Embryonic facial prominence (tissue), 1 donor: ENCODE data around the gene CNOT3.
"Not testable (repeated sequence)": the region's sequence is repeated elsewhere in the genome, so short reads cannot be mapped to it uniquely, and the experiment has no call there.

Experiments
- DNase-seq: peaks from one replicate; pipeline ENCODE4 v3.0.0-alpha.2; 2016; ENCODE audit errors: extremely low spot score

CNOT3 gene

GRCh38 chr19:54137699-54138488 is at the start of gene CNOT3:
Gene CNOT3 (plus strand): TSS chr19:54137762. CDS start chr19:54142979, 5,217 bp downstream.
- no peak for DNase-seq

DNA sequence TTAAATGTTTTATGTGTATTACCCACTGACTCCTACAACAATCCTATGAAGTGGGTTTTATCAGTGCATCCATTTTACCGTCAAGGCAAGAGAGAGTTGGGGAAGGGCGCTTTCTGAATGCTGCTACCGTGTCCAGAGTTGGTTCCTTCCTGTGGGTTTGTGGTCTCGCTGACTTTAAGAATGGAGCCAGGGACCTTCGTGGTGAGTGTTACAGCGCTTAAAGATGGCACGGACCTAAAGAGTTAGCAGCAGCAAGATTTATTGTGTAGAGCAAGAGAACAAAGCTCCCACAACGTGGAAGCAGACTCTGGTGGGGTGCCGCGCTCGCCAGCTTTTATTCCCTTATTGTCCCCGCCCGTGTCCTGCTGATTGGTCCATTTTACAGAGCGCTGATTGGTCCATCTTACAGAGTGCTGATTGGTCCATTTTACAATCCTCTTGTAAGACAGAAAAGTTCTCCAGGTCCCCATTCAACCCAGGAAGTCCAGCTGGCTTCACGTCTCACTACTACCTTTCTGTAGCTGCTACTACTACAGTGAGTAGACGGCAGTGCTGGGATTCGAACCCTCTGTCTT is 43.0 kb upstream of the CNOT3 start:
- no peak for DNase-seq

GRCh38 chr19:54095136-54095858 is 42.3 kb upstream of the CNOT3 start:
- no peak for DNase-seq

- DNase-seq, result not testable (repeated sequence)
Observed at GRCh38 chr19:54095859-54096616, 41.5 kb upstream of the CNOT3 start.

DNA sequence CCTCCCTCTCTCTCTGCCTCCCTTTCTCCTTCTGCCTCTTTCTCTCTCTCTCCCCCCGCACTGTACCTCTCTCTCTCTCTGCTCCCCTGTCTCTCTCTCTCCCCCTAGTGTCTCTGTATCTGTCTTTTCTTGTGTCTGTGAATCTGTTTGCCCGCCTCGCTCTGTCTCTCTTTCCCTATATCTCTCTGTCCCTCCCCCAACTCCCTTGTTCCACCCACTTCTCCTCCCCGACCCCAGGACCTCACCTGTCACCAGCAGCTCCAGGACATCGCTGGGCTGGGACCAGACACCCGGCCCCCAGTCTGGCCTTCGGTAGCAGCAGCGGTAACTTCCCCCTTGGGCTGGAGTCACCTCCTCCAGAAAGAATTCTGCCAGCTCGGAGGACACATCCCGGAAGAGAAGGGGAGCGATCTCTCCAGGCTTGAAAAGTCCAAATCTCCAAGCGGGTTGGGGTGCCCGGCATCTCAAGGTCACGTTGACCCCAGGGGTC is 40.9 kb upstream of the CNOT3 start:
- DNase-seq, result no peak

GRCh38 chr19:54099190-54099902 is 38.2 kb upstream of the CNOT3 start:
- no peak for DNase-seq

- not testable (repeated sequence) for DNase-seq
Observed at GRCh38 chr19:54099903-54100255, 37.7 kb upstream of the CNOT3 start.

DNA sequence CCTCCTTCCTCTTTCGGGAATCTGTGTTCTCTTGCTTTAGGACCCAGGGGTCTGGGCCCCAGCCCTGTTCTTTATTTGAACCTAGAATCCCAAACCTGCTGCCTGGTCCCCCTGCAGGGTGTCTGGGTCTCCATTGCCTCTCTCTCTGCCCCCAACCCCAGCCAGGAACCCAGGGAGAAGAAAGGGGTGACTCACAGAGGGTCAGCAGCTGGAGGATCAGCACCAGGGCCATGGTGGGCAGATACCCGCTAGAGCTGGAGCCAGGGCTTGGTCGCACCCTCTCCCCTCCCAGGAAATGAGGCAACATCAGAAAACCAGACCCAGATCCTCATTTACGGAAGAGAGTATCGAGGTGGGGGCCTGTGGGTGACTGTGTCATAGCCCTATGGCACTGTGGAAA is 37.0 kb upstream of the CNOT3 start, which contains the start of gene OSCAR:
OSCAR (minus strand) TSS at position 243 of the 400 bp plus-strand sequence; CDS start at position 232, 11 bp downstream.
- no peak for DNase-seq

- peak; percentile 94 for DNase-seq
Observed at GRCh38 chr19:54102421-54103169, 35.0 kb upstream of the CNOT3 start, which contains the start of gene NDUFA3. Gene NDUFA3 (plus strand): TSS chr19:54102855. CDS start chr19:54102879, 24 bp downstream.

GRCh38 chr19:54104998-54105715 is 32.4 kb upstream of the CNOT3 start:
- no peak for DNase-seq

- no peak for DNase-seq
Observed at GRCh38 chr19:54105796-54106195, 31.8 kb upstream of the CNOT3 start.

GRCh38 chr19:54106716-54107115 is 30.8 kb upstream of the CNOT3 start:
- DNase-seq, result no peak

DNA sequence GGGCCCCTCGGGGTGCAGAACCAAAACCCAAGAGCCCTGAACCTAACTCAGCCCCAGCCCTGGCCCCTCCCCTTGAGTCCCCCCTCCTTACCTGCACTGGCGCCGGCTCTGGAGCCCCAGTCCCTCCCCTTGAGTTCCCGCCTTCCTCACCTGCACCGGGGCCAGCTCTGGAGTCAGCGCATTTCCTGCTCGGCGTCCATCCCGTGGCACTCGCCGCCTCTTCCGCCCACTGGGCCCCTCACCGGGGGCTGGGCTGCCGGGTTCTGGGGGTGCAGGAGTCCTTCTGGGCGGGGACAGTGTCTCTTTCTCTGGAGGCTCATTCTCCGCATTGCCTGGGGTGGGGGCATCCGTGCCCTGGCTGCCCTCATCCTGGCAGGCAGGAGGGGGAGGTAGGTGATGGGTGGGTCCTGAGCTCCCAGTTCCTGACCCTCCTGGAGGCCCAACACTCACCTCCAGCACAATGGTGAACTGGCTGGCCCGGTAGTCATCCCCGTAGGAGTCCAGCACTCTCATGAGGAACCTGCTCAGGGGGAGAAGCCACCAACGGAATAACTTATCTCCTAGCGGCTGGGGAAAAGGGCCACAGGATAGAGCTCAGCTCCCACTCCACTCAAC is 29.6 kb upstream of the CNOT3 start:
- DNase-seq, result no peak

GRCh38 chr19:54108496-54108895 is 29.1 kb upstream of the CNOT3 start:
- no peak for DNase-seq

DNA sequence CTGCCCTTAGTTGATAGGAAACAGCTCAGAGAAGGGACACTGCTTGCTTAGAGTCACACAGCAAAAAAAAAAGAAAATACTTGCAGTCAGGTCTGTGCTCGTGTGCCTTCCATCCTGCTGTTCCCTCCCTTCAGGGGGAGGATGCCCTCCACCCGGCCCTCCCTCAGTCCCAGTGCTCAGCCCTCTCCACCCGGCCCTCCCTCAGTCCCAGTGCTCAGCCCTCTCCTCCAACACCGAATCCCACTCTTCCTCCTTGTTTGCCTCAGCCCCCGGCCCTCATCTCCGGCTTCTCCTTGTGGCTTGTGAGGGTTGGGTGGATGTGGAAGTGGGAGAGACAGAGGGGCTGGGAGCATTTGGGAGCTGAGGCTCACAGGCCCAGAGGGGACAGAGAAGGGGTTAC is 27.9 kb upstream of the CNOT3 start:
- no peak for DNase-seq

GRCh38 chr19:54114340-54115108 is 23.0 kb upstream of the CNOT3 start:
- no peak for DNase-seq

GRCh38 chr19:54115109-54116063 is 22.2 kb upstream of the CNOT3 start, which contains the start of the genes PRPF31 and TFPT:
Gene PRPF31 (plus strand): TSS chr19:54115754. CDS start chr19:54118279, 2,525 bp downstream.
Gene TFPT (minus strand): TSS chr19:54115657. CDS start chr19:54115269, 388 bp downstream.
- DNase-seq, result peak; percentile 98
